Nephron progenitor cell (in vitro differentiated cells): ENCODE measurements around the gene GGACT.

ENCODE experiments used
- DNase-seq: peaks from one replicate; pipeline ENCODE4 v3.0.0; 2021
- H3K27ac Mint-ChIP-seq: 2 replicates; pipeline ENCODE4 v1.8.0; 2021; ENCODE audit warnings: mild to moderate bottlenecking, moderate library complexity, mixed read lengths
- H3K27me3 Mint-ChIP-seq: 2 replicates; pipeline ENCODE4 v1.8.0; 2021; ENCODE audit warnings: mild to moderate bottlenecking, low read depth, mixed read lengths; ENCODE audit not compliant: poor library complexity
- H3K36me3 Mint-ChIP-seq: 2 replicates; pipeline ENCODE4 v1.8.0; 2021; ENCODE audit warnings: low read depth, mixed read lengths
- H3K4me1 Mint-ChIP-seq: 2 replicates; pipeline ENCODE4 v1.8.0; 2021; ENCODE audit warnings: mixed read lengths
- H3K4me3 Mint-ChIP-seq: 2 replicates; pipeline ENCODE4 v1.8.0; 2021; ENCODE audit warnings: mild to moderate bottlenecking, moderate library complexity, mixed read lengths
- H3K9me3 Mint-ChIP-seq: 2 replicates; pipeline ENCODE4 v1.8.0; 2021; ENCODE audit warnings: mild to moderate bottlenecking, moderate library complexity, mixed read lengths
- CTCF ChIP-seq: fragments of 200-600 bp; sonication (generic); IDR thresholded peaks from 2 replicates; pipeline ENCODE4 v1.5.0; 2021; ENCODE audit warnings: antibody characterized with exemption

GGACT gene

GRCh38 chr13:100529666-100530377, 58.8 kb downstream of the GGACT start:
- H3K27ac Mint-ChIP-seq = peak overlapping the region; percentile 42
- H3K9me3 Mint-ChIP-seq = no peaks in the 10 kb centered on the region
- no peak for DNase-seq
- peaks cover 43% of the 10 kb centered on the region for H3K4me1 Mint-ChIP-seq
- H3K36me3 Mint-ChIP-seq = peaks cover 49% of the 10 kb centered on the region
- H3K4me3 Mint-ChIP-seq = no peak overlapping the region
- TF ChIP-seq CTCF = no peak
- H3K27me3 Mint-ChIP-seq = peaks cover 4% of the 10 kb centered on the region

- no peak for TF ChIP-seq CTCF
- peaks cover 54% of the 10 kb centered on the region for H3K36me3 Mint-ChIP-seq
- no peak for DNase-seq
Observed at GRCh38 chr13:100528820-100529219, 59.8 kb downstream of the GGACT start.

GRCh38 chr13:100528353-100528752, 60.2 kb downstream of the GGACT start:
- DNase-seq = no peak
- peak overlapping the region; percentile 29 for H3K27ac Mint-ChIP-seq
- no peak overlapping the region for H3K4me3 Mint-ChIP-seq
- H3K27me3 Mint-ChIP-seq = peaks cover 4% of the 10 kb centered on the region
- no peaks in the 10 kb centered on the region for H3K9me3 Mint-ChIP-seq
- peaks cover 46% of the 10 kb centered on the region for H3K4me1 Mint-ChIP-seq
- TF ChIP-seq CTCF = no peak
- H3K36me3 Mint-ChIP-seq = peaks cover 56% of the 10 kb centered on the region

More at GRCh38 chr13:100528820-100529219, 59.8 kb downstream of the GGACT start:
- peaks cover 42% of the 10 kb centered on the region for H3K4me1 Mint-ChIP-seq
- no peaks in the 10 kb centered on the region for H3K9me3 Mint-ChIP-seq
- H3K27me3 Mint-ChIP-seq = peaks cover 4% of the 10 kb centered on the region
- no peak overlapping the region for H3K27ac Mint-ChIP-seq
- no peak overlapping the region for H3K4me3 Mint-ChIP-seq

- Mint-ChIP-seq H3K36me3 (peaks cover 57% of the 10 kb centered on the region), H3K27me3 (peaks cover 4% of the 10 kb centered on the region), H3K4me3 (no peak overlapping the region), H3K4me1 (peaks cover 53% of the 10 kb centered on the region), H3K9me3 (no peaks in the 10 kb centered on the region), H3K27ac (no peak overlapping the region)
- no peak for DNase-seq
- no peak for TF ChIP-seq CTCF
Observed at GRCh38 chr13:100527644-100528043, 60.9 kb downstream of the GGACT start.

GRCh38 chr13:100526318-100527000, 62.1 kb downstream of the GGACT start:
- no peak for TF ChIP-seq CTCF
- H3K36me3 Mint-ChIP-seq = peaks cover 53% of the 10 kb centered on the region
- DNase-seq = peak; percentile 30
- H3K27ac Mint-ChIP-seq = no peak overlapping the region
- H3K4me3 Mint-ChIP-seq = no peak overlapping the region
- peaks cover 4% of the 10 kb centered on the region for H3K27me3 Mint-ChIP-seq
- no peaks in the 10 kb centered on the region for H3K9me3 Mint-ChIP-seq
- peaks cover 65% of the 10 kb centered on the region for H3K4me1 Mint-ChIP-seq
